RWPE2 (cell line): ENCODE measurements around the gene MYOM1.

ENCODE experiments used
- ATAC-seq: fragments of 200-7000 bp; cut with Tn5 transposase; 3 replicates; pipeline ENCODE4 v1.9.1; 2021; ENCODE audit warnings: low read depth
- DNase-seq: peaks from one replicate; pipeline ENCODE4 v3.0.0-alpha.2; 2020; ENCODE audit warnings: low spot score
- H3K27ac ChIP-seq: fragments of 450-650 bp; 2 replicates; pipeline ENCODE4 v1.5.1; 2017; ENCODE audit warnings: mild to moderate bottlenecking; ENCODE audit not compliant: poor library complexity, severe bottlenecking
- H3K27me3 ChIP-seq: fragments of 250-450 bp; sonication (Bioruptor Pico); 2 replicates; pipeline ENCODE4 v1.5.1; 2021; ENCODE audit warnings: mild to moderate bottlenecking, moderate library complexity; ENCODE audit not compliant: insufficient read depth, poor library complexity, severe bottlenecking
- H3K36me3 ChIP-seq: fragments of 250-450 bp; sonication (Bioruptor Pico); 2 replicates; pipeline ENCODE4 v1.5.1; 2020; ENCODE audit warnings: low read depth, mild to moderate bottlenecking, moderate library complexity
- H3K4me1 ChIP-seq: fragments of 250-450 bp; sonication (Bioruptor Pico); 2 replicates; pipeline ENCODE4 v1.5.1; 2021; ENCODE audit warnings: mild to moderate bottlenecking, moderate library complexity; ENCODE audit not compliant: insufficient read depth, poor library complexity, severe bottlenecking
- H3K4me3 ChIP-seq: fragments of 250-450 bp; sonication (Bioruptor Pico); 2 replicates; pipeline ENCODE4 v1.5.1; 2021; ENCODE audit warnings: mild to moderate bottlenecking, moderate library complexity; ENCODE audit not compliant: severe bottlenecking
- H3K9me3 ChIP-seq: fragments of 250-450 bp; sonication (Bioruptor Pico); 2 replicates; pipeline ENCODE4 v1.5.1; 2021; ENCODE audit warnings: mild to moderate bottlenecking, moderate library complexity; ENCODE audit not compliant: severe bottlenecking
- CTCF ChIP-seq: fragments of 450-650 bp; IDR thresholded peaks from one replicate; pipeline ENCODE4 v1.5.1; 2017; ENCODE audit warnings: mild to moderate bottlenecking, moderate library complexity; ENCODE audit not compliant: poor library complexity, severe bottlenecking

MYOM1 gene

GRCh38 chr18:3086871-3087270 is 132.9 kb downstream of the MYOM1 start:
- Histone ChIP-seq H3K27me3 (no peaks in the 10 kb centered on the region), H3K4me1 (no peaks in the 10 kb centered on the region), H3K36me3 (no peaks in the 10 kb centered on the region), H3K4me3 (no peak overlapping the region), H3K27ac (no peak overlapping the region), H3K9me3 (no peaks in the 10 kb centered on the region)
- TF ChIP-seq CTCF: no peak
- ATAC-seq (no peak), DNase-seq (no peak)

- TF ChIP-seq CTCF: no peak
- no peaks in the 10 kb centered on the region for H3K4me1 ChIP-seq
- no peak for ATAC-seq
- no peaks in the 10 kb centered on the region for H3K9me3 ChIP-seq
- no peak for DNase-seq
- no peak overlapping the region for H3K27ac ChIP-seq
- no peaks in the 10 kb centered on the region for H3K36me3 ChIP-seq
- H3K4me3 ChIP-seq: no peak overlapping the region
- no peaks in the 10 kb centered on the region for H3K27me3 ChIP-seq
Observed at GRCh38 chr18:3085612-3086011, 134.2 kb downstream of the MYOM1 start.

- Histone ChIP-seq H3K36me3 (no peaks in the 10 kb centered on the region), H3K4me3 (no peak overlapping the region), H3K4me1 (no peaks in the 10 kb centered on the region), H3K27ac (no peak overlapping the region), H3K9me3 (no peaks in the 10 kb centered on the region), H3K27me3 (no peaks in the 10 kb centered on the region)
- no peak for ATAC-seq
- no peak for TF ChIP-seq CTCF
- DNase-seq: no peak
Observed at GRCh38 chr18:3084206-3084605, 135.6 kb downstream of the MYOM1 start.

- no peak overlapping the region for H3K27ac ChIP-seq
- no peak overlapping the region for H3K4me3 ChIP-seq
Observed at GRCh38 chr18:3083766-3084165, 136.0 kb downstream of the MYOM1 start.

GRCh38 chr18:3081584-3081991 is 138.2 kb downstream of the MYOM1 start:
- ATAC-seq (no peak), DNase-seq (no peak)
- H3K27ac ChIP-seq: no peak overlapping the region
- H3K4me1 ChIP-seq: no peaks in the 10 kb centered on the region
- H3K9me3 ChIP-seq: no peaks in the 10 kb centered on the region
- no peak overlapping the region for H3K4me3 ChIP-seq
- no peaks in the 10 kb centered on the region for H3K27me3 ChIP-seq
- TF ChIP-seq CTCF: no peak
- H3K36me3 ChIP-seq: no peaks in the 10 kb centered on the region

More at GRCh38 chr18:3083766-3084165, 136.0 kb downstream of the MYOM1 start:
- Histone ChIP-seq H3K27me3 (no peaks in the 10 kb centered on the region), H3K9me3 (no peaks in the 10 kb centered on the region), H3K4me1 (no peaks in the 10 kb centered on the region), H3K36me3 (no peaks in the 10 kb centered on the region)
- no peak for DNase-seq
- no peak for ATAC-seq
- TF ChIP-seq CTCF: no peak
